Gastrocnemius medialis (tissue), 4 donors: Measurements from ENCODE around the gene TRO.

Experiments used
- POLR2A ChIP-seq, 2 donors: fragments of 450-650 bp; IDR thresholded peaks; one replicate each; pipeline ENCODE4 v1.6.1; 2017; ENCODE audit warnings: antibody characterized with exemption in 2 of 2, mild to moderate bottlenecking in 2 of 2, moderate library complexity in 2 of 2
- TF ChIP-seq, protein P1 (sequence below), 5 experiments: fragments of 450-650 bp in 3 of 5; fragments of 200-600 bp in 2 of 5; sonication (generic) in 2 of 5; IDR thresholded peaks in 4 of 5; conservative IDR thresholded peaks in 1 of 5; 1 replicate in 4 of 5; 2 replicates in 1 of 5; pipeline ENCODE4 v1.5.1; 2016 to 2019; ENCODE audit warnings: antibody characterized with exemption in 5 of 5, mild to moderate bottlenecking in 3 of 5, moderate library complexity in 3 of 5

- TF ChIP-seq, protein P1, sequence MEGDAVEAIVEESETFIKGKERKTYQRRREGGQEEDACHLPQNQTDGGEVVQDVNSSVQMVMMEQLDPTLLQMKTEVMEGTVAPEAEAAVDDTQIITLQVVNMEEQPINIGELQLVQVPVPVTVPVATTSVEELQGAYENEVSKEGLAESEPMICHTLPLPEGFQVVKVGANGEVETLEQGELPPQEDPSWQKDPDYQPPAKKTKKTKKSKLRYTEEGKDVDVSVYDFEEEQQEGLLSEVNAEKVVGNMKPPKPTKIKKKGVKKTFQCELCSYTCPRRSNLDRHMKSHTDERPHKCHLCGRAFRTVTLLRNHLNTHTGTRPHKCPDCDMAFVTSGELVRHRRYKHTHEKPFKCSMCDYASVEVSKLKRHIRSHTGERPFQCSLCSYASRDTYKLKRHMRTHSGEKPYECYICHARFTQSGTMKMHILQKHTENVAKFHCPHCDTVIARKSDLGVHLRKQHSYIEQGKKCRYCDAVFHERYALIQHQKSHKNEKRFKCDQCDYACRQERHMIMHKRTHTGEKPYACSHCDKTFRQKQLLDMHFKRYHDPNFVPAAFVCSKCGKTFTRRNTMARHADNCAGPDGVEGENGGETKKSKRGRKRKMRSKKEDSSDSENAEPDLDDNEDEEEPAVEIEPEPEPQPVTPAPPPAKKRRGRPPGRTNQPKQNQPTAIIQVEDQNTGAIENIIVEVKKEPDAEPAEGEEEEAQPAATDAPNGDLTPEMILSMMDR (IDR thresholded peaks at IDR 0.05 in 4 of 5, conservative IDR thresholded peaks at IDR 0.05 in 1 of 5), result no peak
- TF ChIP-seq POLR2A (IDR thresholded peaks at IDR 0.05), result no peak
These were observed 16.8 kb downstream of the TRO start for GRCh38 chrX:54937416-54937815.
